Neutrophil (primary cell): Measurements from ENCODE around the gene SEMA3D.

ENCODE experiments used
- H3K27ac ChIP-seq: fragments of 200-600 bp; sonication (generic); 2 replicates; pipeline ENCODE4 v1.5.1; 2016; ENCODE audit warnings: mild to moderate bottlenecking, moderate library complexity
- H3K27me3 ChIP-seq: fragments of 200-600 bp; sonication (generic); 2 replicates; pipeline ENCODE4 v1.6.0; 2016; ENCODE audit warnings: mild to moderate bottlenecking
- H3K36me3 ChIP-seq: fragments of 200-600 bp; sonication (generic); 2 replicates; pipeline ENCODE4 v1.5.1; 2017
- H3K4me1 ChIP-seq, 2 experiments: fragments of 200-600 bp in 1 of 2; sonication (generic) in 1 of 2; 1 replicate in 1 of 2; 2 replicates in 1 of 2; pipeline versions ENCODE4 v1.5.1 to v1.6.1; 2013 to 2016; ENCODE audit warnings: low read depth in 1 of 2, low read length in 1 of 2, mild to moderate bottlenecking in 1 of 2, moderate library complexity in 1 of 2; ENCODE audit not compliant: control insufficient read depth in 1 of 2, insufficient read depth in 1 of 2
- H3K4me3 ChIP-seq, 2 experiments: fragments of 200-600 bp in 1 of 2; sonication (generic) in 1 of 2; 1 replicate in 1 of 2; 2 replicates in 1 of 2; pipeline ENCODE4 v1.5.1; 2013 to 2016; ENCODE audit warnings: low read depth in 1 of 2, low read length in 1 of 2, mild to moderate bottlenecking in 1 of 2, moderate library complexity in 1 of 2
- H3K9me3 ChIP-seq: fragments of 200-600 bp; sonication (generic); 2 replicates; pipeline ENCODE4 v1.5.1; 2016
- TF ChIP-seq, protein P1 (sequence below): fragments of 200-600 bp; sonication (generic); IDR thresholded peaks from 2 replicates; pipeline ENCODE4 v1.5.1; 2016; ENCODE audit warnings: antibody characterized with exemption

SEMA3D gene

DNA sequence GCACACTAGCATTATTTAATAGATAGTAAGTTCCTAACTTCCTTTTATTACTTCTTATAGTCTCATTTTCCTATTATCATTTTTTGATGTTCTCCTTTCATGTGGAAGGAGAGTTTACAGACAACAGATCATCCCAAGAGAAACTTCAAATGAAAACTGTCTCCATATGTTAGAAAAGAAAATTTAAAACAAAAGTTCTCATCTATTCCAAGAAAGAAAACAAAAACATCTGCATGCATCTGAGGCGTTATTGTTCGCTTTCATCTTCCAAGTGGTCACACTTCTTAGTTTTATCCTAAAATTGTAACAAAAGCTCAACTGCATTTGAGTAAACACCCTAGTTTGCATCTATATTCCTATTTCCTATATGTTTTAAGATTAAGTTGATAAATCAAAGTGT lies 126.2 kb downstream of the SEMA3D start:
- H3K36me3 ChIP-seq: no peaks in the 10 kb centered on the region
- H3K27ac ChIP-seq: no peak overlapping the region
- TF ChIP-seq, protein P1, sequence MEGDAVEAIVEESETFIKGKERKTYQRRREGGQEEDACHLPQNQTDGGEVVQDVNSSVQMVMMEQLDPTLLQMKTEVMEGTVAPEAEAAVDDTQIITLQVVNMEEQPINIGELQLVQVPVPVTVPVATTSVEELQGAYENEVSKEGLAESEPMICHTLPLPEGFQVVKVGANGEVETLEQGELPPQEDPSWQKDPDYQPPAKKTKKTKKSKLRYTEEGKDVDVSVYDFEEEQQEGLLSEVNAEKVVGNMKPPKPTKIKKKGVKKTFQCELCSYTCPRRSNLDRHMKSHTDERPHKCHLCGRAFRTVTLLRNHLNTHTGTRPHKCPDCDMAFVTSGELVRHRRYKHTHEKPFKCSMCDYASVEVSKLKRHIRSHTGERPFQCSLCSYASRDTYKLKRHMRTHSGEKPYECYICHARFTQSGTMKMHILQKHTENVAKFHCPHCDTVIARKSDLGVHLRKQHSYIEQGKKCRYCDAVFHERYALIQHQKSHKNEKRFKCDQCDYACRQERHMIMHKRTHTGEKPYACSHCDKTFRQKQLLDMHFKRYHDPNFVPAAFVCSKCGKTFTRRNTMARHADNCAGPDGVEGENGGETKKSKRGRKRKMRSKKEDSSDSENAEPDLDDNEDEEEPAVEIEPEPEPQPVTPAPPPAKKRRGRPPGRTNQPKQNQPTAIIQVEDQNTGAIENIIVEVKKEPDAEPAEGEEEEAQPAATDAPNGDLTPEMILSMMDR: no peak
- no peak overlapping the region for H3K4me3 ChIP-seq
- no peaks in the 10 kb centered on the region for H3K9me3 ChIP-seq
- H3K4me1 ChIP-seq: no peaks in the 10 kb centered on the region
- H3K27me3 ChIP-seq: no peaks in the 10 kb centered on the region

DNA sequence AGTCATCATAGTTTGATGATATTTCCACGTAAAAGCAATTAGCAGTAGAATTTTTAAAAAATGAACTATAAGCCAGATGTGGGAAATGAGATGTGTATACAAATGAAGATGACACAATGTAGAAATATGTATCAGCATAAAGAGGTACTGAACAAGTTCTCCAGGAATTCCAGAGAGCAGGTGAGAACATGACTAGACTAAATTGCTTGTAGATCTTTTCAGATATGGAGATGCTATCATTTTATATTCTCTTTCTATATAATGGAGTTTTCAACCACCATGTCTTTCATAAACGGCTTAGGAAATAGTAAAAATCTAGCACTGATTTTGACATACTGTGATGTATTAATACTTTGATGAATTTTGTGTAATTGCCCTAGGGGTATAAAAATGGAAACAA lies 130.9 kb downstream of the SEMA3D start:
- TF ChIP-seq, protein P1: no peak
- no peaks in the 10 kb centered on the region for H3K27me3 ChIP-seq
- no peaks in the 10 kb centered on the region for H3K36me3 ChIP-seq
- H3K9me3 ChIP-seq: no peaks in the 10 kb centered on the region
- no peak overlapping the region for H3K4me3 ChIP-seq
- no peak overlapping the region for H3K27ac ChIP-seq
- H3K4me1 ChIP-seq: no peaks in the 10 kb centered on the region

DNA sequence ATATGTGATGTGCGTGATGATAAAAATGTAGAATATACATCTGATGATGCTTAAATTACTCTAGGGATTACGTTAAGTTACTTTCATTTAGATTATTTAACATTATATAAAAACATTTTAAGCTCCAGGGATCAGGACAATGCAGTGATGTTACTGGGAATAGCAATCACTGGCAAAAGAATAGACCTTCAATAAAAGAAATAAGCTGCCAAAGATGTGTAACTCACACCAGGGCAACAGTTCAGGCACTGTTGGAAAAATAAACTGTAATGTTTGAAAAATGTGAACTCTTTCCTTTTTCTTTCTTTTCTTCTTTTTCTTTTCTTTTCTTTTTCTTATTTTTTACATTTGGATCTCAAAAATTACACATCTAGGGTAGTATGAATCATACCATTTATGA lies 131.7 kb downstream of the SEMA3D start:
- H3K27me3 ChIP-seq: no peaks in the 10 kb centered on the region
- TF ChIP-seq, protein P1: no peak
- H3K9me3 ChIP-seq: no peaks in the 10 kb centered on the region
- no peak overlapping the region for H3K4me3 ChIP-seq
- H3K27ac ChIP-seq: no peak overlapping the region
- no peaks in the 10 kb centered on the region for H3K36me3 ChIP-seq
- no peaks in the 10 kb centered on the region for H3K4me1 ChIP-seq

DNA sequence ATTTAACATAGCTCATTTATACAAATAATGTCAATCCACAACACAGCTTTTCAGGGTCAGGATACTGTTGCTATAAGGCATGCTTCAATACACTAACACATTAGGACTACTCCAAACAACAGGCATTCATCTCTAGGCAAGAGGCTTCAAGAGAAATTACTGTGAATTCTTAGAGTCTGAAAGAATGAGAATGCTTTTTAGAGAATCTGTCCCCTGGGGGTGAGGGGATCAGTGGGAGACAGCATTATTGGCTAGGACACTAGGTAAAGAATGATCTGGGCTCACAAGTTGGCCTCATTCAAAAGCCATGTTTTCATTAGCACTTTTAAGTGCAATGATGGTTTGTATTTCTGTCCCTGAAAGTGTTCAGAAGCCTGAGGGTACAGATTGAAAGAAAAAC lies 132.6 kb downstream of the SEMA3D start:
- Histone ChIP-seq H3K4me1 (no peaks in the 10 kb centered on the region), H3K4me3 (no peak overlapping the region), H3K9me3 (no peaks in the 10 kb centered on the region), H3K36me3 (no peaks in the 10 kb centered on the region), H3K27ac (no peak overlapping the region), H3K27me3 (no peaks in the 10 kb centered on the region)
- TF ChIP-seq, protein P1: no peak

DNA sequence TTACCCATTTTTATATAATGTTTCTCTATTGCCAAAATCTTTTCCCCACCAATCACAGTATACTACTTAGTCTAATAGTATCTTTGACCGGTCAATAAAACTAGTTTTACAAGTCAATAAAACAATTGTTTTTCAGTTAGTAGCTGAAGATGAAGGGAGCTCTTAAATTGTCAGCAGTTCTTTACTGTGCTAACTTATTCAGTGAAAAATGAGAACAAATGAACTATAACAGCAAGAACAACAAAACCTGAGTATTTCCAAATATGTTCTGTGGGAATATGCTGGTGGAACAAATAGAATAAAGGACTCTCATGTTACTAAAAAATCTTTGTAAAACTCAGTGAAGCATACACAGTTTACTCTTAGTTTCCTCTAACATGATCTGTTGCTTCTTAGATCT lies 134.0 kb downstream of the SEMA3D start:
- Histone ChIP-seq H3K27me3 (no peaks in the 10 kb centered on the region), H3K4me1 (no peaks in the 10 kb centered on the region), H3K36me3 (no peaks in the 10 kb centered on the region), H3K27ac (no peak overlapping the region), H3K9me3 (no peaks in the 10 kb centered on the region), H3K4me3 (no peak overlapping the region)
- TF ChIP-seq, protein P1: no peak
